GM18502 (cell line): ENCODE results near the gene MBTD1.
"Not testable (repeated sequence)": the region's sequence is repeated elsewhere in the genome, so short reads cannot be mapped to it uniquely, and the experiment has no call there.

Experiments
- ATAC-seq: cut with Tn5 transposase; IDR thresholded peaks from one replicate; pipeline ENCODE4 v1.9.1; 2021; ENCODE audit warnings: mild to moderate bottlenecking; ENCODE audit not compliant: unreplicated experiment, poor library complexity

The MBTD1 gene

GRCh38 chr17:51259564-51260236 lies at the start of gene MBTD1:
MBTD1 (minus strand) TSS chr17:51260049; CDS start chr17:51225161, 34,888 bp downstream.
- peak; percentile 81 for ATAC-seq

GRCh38 chr17:51305182-51305581 lies 45.3 kb upstream of the MBTD1 start:
- no peak for ATAC-seq

- no peak for ATAC-seq
Observed at GRCh38 chr17:51299859-51300258, 40.0 kb upstream of the MBTD1 start.

- no peak for ATAC-seq
Observed at GRCh38 chr17:51298508-51299371, 38.9 kb upstream of the MBTD1 start.

GRCh38 chr17:51294338-51294737 lies 34.5 kb upstream of the MBTD1 start:
- not testable (repeated sequence) for ATAC-seq

- ATAC-seq, result no peak
Observed at GRCh38 chr17:51289696-51290111, 29.9 kb upstream of the MBTD1 start.

- no peak for ATAC-seq
Observed at GRCh38 chr17:51287412-51287811, 27.6 kb upstream of the MBTD1 start.

- no peak for ATAC-seq
Observed at GRCh38 chr17:51279183-51279582, 19.3 kb upstream of the MBTD1 start.

GRCh38 chr17:51275381-51275780 lies 15.5 kb upstream of the MBTD1 start:
- no peak for ATAC-seq

GRCh38 chr17:51272812-51273211 lies 13.0 kb upstream of the MBTD1 start:
- ATAC-seq, result no peak

GRCh38 chr17:51270636-51271035 lies 10.8 kb upstream of the MBTD1 start:
- no peak for ATAC-seq

GRCh38 chr17:51269991-51270390 lies 10.1 kb upstream of the MBTD1 start:
- ATAC-seq, result no peak

GRCh38 chr17:51264466-51264865 lies 4.6 kb upstream of the MBTD1 start:
- not testable (repeated sequence) for ATAC-seq

GRCh38 chr17:51263006-51263405 lies 3.2 kb upstream of the MBTD1 start:
- ATAC-seq, result no peak

GRCh38 chr17:51261024-51261963 lies 1.4 kb upstream of the MBTD1 start:
- no peak for ATAC-seq

GRCh38 chr17:51260237-51261023 lies 581 bp upstream of the MBTD1 start, which contains the start of gene UTP18:
UTP18 (plus strand) TSS chr17:51260546; CDS start chr17:51260585, 39 bp downstream.
- peak; percentile 80 for ATAC-seq

- ATAC-seq, result no peak
Observed at GRCh38 chr17:51258756-51259563, 889 bp downstream of the MBTD1 start.

- ATAC-seq, result no peak
Observed at GRCh38 chr17:51257150-51258081, 2.4 kb downstream of the MBTD1 start.
